ENCODE measurements around the gene DPT. TPM values are rescaled to one million over a fixed set of nuclear protein-coding genes. Genes with fewer than 3 reads are reported as not detected.

The DPT gene
- total RNA-seq, 4 donors from 2014 or later = 21.3 to 81.5 (median 40.0) TPM

- H3K4me3 ChIP-seq = no peak overlapping the region
- H3K27ac ChIP-seq = peak overlapping the region in 2 of 4 donors; percentile 9 to 15
- 21 to 36% methylated on average over 4 of the region's 4 CpGs for WGBS, 2 donors
- no peak for TF ChIP-seq CTCF (IDR thresholded peaks at IDR 0.05)
- TF ChIP-seq POLR2A (IDR thresholded peaks at IDR 0.05) = no peak
- TF ChIP-seq EP300 (IDR thresholded peaks at IDR 0.05) = peak in 1 of 2 donors; percentile 23
- peak in 1 of 2 donors; percentile 38 for DNase-seq (ENCODE audit: low spot score in 2 of 2)
- no peaks in the 10 kb centered on the region for H3K27me3 ChIP-seq
- H3K36me3 ChIP-seq = no peaks in the 10 kb centered on the region
- H3K4me1 ChIP-seq = peaks cover 0 to 14% (median 0%) of the 10 kb centered on the region in 4 donors
- no peaks in the 10 kb centered on the region for H3K9me3 ChIP-seq
Observed at GRCh38 chr1:168767894-168768584, 39.0 kb upstream of the DPT start.

GRCh38 chr1:168766568-168766967, 37.6 kb upstream of the DPT start:
- Histone ChIP-seq H3K27ac (no peak overlapping the region), H3K4me1 (peaks cover 0 to 14% (median 0%) of the 10 kb centered on the region in 4 donors), H3K4me3 (no peak overlapping the region), H3K36me3 (no peaks in the 10 kb centered on the region), H3K9me3 (no peaks in the 10 kb centered on the region), H3K27me3 (no peaks in the 10 kb centered on the region)
- DNase-seq (ENCODE audit: low spot score in 2 of 2) = no peak
- WGBS, 2 donors = 90 to 94% methylated on average over 5 of the region's 5 CpGs
- TF ChIP-seq CTCF (IDR thresholded peaks at IDR 0.05) (no peak), EP300 (IDR thresholded peaks at IDR 0.05) (no peak), POLR2A (IDR thresholded peaks at IDR 0.05) (no peak)

GRCh38 chr1:168763031-168763430, 34.0 kb upstream of the DPT start:
- no peak for DNase-seq (ENCODE audit: low spot score in 2 of 2)
- no peaks in the 10 kb centered on the region for H3K9me3 ChIP-seq
- H3K36me3 ChIP-seq = no peaks in the 10 kb centered on the region
- 95 to 96% methylated on average over 3 of the region's 3 CpGs for WGBS, 2 donors
- no peak overlapping the region for H3K27ac ChIP-seq
- TF ChIP-seq CTCF (IDR thresholded peaks at IDR 0.05) = no peak
- no peak for TF ChIP-seq POLR2A (IDR thresholded peaks at IDR 0.05)
- no peak for TF ChIP-seq EP300 (IDR thresholded peaks at IDR 0.05)
- H3K4me3 ChIP-seq = no peak overlapping the region
- H3K27me3 ChIP-seq = no peaks in the 10 kb centered on the region
- peaks cover 0 to 5% (median 0%) of the 10 kb centered on the region in 4 donors for H3K4me1 ChIP-seq

- no peak for TF ChIP-seq POLR2A (IDR thresholded peaks at IDR 0.05)
- TF ChIP-seq CTCF (IDR thresholded peaks at IDR 0.05) = no peak
- no peak for TF ChIP-seq EP300 (IDR thresholded peaks at IDR 0.05)
- Histone ChIP-seq H3K4me3 (no peak overlapping the region), H3K4me1 (no peaks in the 10 kb centered on the region), H3K36me3 (no peaks in the 10 kb centered on the region), H3K27ac (no peak overlapping the region), H3K27me3 (no peaks in the 10 kb centered on the region), H3K9me3 (no peaks in the 10 kb centered on the region)
- no peak for DNase-seq (ENCODE audit: low spot score in 2 of 2)
- WGBS, 2 donors = 77 to 85% methylated on average over 4 of the region's 4 CpGs
Observed at GRCh38 chr1:168762473-168762872, 33.5 kb upstream of the DPT start.

- no peaks in the 10 kb centered on the region for H3K27me3 ChIP-seq
- no peaks in the 10 kb centered on the region for H3K9me3 ChIP-seq
- H3K4me1 ChIP-seq = no peaks in the 10 kb centered on the region
- no peaks in the 10 kb centered on the region for H3K36me3 ChIP-seq
- no peak overlapping the region for H3K27ac ChIP-seq
- DNase-seq (ENCODE audit: low spot score in 2 of 2) = no peak
- WGBS, 2 donors = 83 to 93% methylated on average over 4 of the region's 4 CpGs
- TF ChIP-seq EP300 (IDR thresholded peaks at IDR 0.05) (no peak), CTCF (IDR thresholded peaks at IDR 0.05) (no peak), POLR2A (IDR thresholded peaks at IDR 0.05) (no peak)
- H3K4me3 ChIP-seq = no peak overlapping the region
Observed at GRCh38 chr1:168760781-168761180, 31.8 kb upstream of the DPT start.
